ENCODE data around the gene AFM. TPM values are rescaled to one million over a fixed set of nuclear protein-coding genes. Genes with fewer than 3 reads are reported as not detected.

Gene AFM
- total RNA-seq, 1 experiment from 2014 or later: not detected

GRCh38 chr4:73539386-73539785 lies 57.8 kb downstream of the AFM start (continued):
- TF ChIP-seq ZNF274 (IDR thresholded peaks at IDR 0.05; ENCODE audit: low read depth, low read length): no peak

- Histone ChIP-seq H3K79me2 (ENCODE audit: insufficient read depth, low read length) (no peaks in the 10 kb centered on the region), H2AFZ (ENCODE audit: low read depth, low read length, poor library complexity, severe bottlenecking) (no peak overlapping the region), H3K9me2 (ENCODE audit: insufficient read depth) (no peaks in the 10 kb centered on the region), H4K20me1 (ENCODE audit: insufficient read depth) (no peaks in the 10 kb centered on the region), H3K4me2 (ENCODE audit: low read length) (no peak overlapping the region), H3K9me3 (ENCODE audit: control insufficient read depth in 1 of 2, insufficient read depth in 1 of 2, low read depth in 1 of 2, low read length in 2 of 2) (no peaks in the 10 kb centered on the region), H3K36me3 (ENCODE audit: control insufficient read depth in 1 of 2, insufficient read depth in 2 of 2, low read length in 2 of 2) (no peaks in the 10 kb centered on the region), H3K27me3 (ENCODE audit: insufficient read depth, low read length) (no peaks in the 10 kb centered on the region), H3K27ac (ENCODE audit: low read depth, low read length) (no peak overlapping the region), H3K4me3 (replicated peaks in 1 of 2; ENCODE audit: low read depth in 1 of 2, low read length in 2 of 2) (no peak overlapping the region), H3K9ac (ENCODE audit: low read length) (no peak overlapping the region), H3K4me1 (ENCODE audit: control insufficient read depth in 1 of 2, insufficient read depth in 2 of 2, low read length in 2 of 2) (no peaks in the 10 kb centered on the region)
- intact Hi-C loops (cut with micrococcal nuclease): no loop called here
- no TSS peak for BruUV-seq (replicated peaks)
- TF ChIP-seq POLR2A (IDR thresholded peaks at IDR 0.05; ENCODE audit: borderline replicate concordance, extremely low read depth, insufficient read depth, insufficient read length): no peak
- no peak for TF ChIP-seq JUND (IDR thresholded peaks at IDR 0.05)
- no peak for TF ChIP-seq CBX3 (IDR thresholded peaks at IDR 0.05; ENCODE audit: low read depth)
- TF ChIP-seq TCF7L2 (IDR thresholded peaks at IDR 0.05; ENCODE audit: borderline replicate concordance, extremely low read depth, insufficient read depth, insufficient read length): no peak
- no peak for TF ChIP-seq SP1 (IDR thresholded peaks at IDR 0.05; ENCODE audit: low read depth)
- ChIA-PET CTCF (no interaction called here), POLR2A (no interaction called here), RAD21 (ENCODE audit: low non-redundant PET in 1 of 2, low total read pairs in 2 of 2, uncharacterized antibody in 2 of 2, unreplicated experiment in 2 of 2) (no interaction called here)
- ATAC-seq (no peak), DNase-seq (ENCODE audit: low read depth, low spot score) (no peak)
Measured at GRCh38 chr4:73540826-73541225, 59.3 kb downstream of the AFM start.

DNA sequence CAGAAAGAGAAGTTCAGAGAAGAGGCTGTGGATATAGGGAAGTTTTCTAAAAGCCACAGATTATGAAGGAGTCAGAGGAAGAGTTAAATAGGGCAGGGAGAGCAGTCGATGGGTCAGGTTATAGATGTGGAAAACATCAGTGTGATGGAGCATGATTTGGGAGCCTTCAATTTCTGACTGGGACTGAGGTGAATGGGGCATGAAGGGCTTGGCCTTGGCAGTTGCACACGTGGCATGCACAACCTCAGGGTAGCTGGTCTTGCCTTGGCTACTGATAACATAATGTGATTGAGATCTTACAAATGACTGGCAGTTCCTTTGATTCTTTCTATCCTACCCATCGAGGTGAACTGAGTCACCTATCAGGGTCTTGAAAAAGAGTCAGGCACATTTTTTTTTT lies 59.7 kb downstream of the AFM start:
- no peaks in the 10 kb centered on the region for H3K79me2 ChIP-seq (ENCODE audit: insufficient read depth, low read length)
- CTCF ChIA-PET: no interaction called here
- no peak for ATAC-seq

More for the DNA sequence above, 59.7 kb downstream of the AFM start:
- Histone ChIP-seq H4K20me1 (ENCODE audit: insufficient read depth) (no peaks in the 10 kb centered on the region), H3K9ac (ENCODE audit: low read length) (no peak overlapping the region), H3K9me2 (ENCODE audit: insufficient read depth) (no peaks in the 10 kb centered on the region), H3K9me3 (ENCODE audit: control insufficient read depth in 1 of 2, insufficient read depth in 1 of 2, low read depth in 1 of 2, low read length in 2 of 2) (no peaks in the 10 kb centered on the region), H3K4me3 (replicated peaks in 1 of 2; ENCODE audit: low read depth in 1 of 2, low read length in 2 of 2) (no peak overlapping the region), H3K27me3 (ENCODE audit: insufficient read depth, low read length) (no peaks in the 10 kb centered on the region), H3K4me1 (ENCODE audit: control insufficient read depth in 1 of 2, insufficient read depth in 2 of 2, low read length in 2 of 2) (no peaks in the 10 kb centered on the region), H3K36me3 (ENCODE audit: control insufficient read depth in 1 of 2, insufficient read depth in 2 of 2, low read length in 2 of 2) (no peaks in the 10 kb centered on the region), H3K27ac (ENCODE audit: low read depth, low read length) (no peak overlapping the region), H3K4me2 (ENCODE audit: low read length) (no peak overlapping the region), H2AFZ (ENCODE audit: low read depth, low read length, poor library complexity, severe bottlenecking) (no peak overlapping the region)
- ChIA-PET RAD21 (ENCODE audit: low non-redundant PET in 1 of 2, low total read pairs in 2 of 2, uncharacterized antibody in 2 of 2, unreplicated experiment in 2 of 2) (no interaction called here), POLR2A (no interaction called here)
- DNase-seq (ENCODE audit: low read depth, low spot score): no peak
- no TSS peak for BruUV-seq (replicated peaks)
- intact Hi-C loops (cut with micrococcal nuclease): no loop called here
- TF ChIP-seq, protein P1, sequence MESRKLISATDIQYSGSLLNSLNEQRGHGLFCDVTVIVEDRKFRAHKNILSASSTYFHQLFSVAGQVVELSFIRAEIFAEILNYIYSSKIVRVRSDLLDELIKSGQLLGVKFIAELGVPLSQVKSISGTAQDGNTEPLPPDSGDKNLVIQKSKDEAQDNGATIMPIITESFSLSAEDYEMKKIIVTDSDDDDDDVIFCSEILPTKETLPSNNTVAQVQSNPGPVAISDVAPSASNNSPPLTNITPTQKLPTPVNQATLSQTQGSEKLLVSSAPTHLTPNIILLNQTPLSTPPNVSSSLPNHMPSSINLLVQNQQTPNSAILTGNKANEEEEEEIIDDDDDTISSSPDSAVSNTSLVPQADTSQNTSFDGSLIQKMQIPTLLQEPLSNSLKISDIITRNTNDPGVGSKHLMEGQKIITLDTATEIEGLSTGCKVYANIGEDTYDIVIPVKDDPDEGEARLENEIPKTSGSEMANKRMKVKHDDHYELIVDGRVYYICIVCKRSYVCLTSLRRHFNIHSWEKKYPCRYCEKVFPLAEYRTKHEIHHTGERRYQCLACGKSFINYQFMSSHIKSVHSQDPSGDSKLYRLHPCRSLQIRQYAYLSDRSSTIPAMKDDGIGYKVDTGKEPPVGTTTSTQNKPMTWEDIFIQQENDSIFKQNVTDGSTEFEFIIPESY (IDR thresholded peaks at IDR 0.05; ENCODE audit: extremely low read depth, insufficient replicate concordance, low read length): no peak
- no peak for TF ChIP-seq MAX (IDR thresholded peaks at IDR 0.05)
- no peak for TF ChIP-seq SIN3A (IDR thresholded peaks at IDR 0.05; ENCODE audit: low read depth)
- TF ChIP-seq JUND (IDR thresholded peaks at IDR 0.05): no peak
- no peak for TF ChIP-seq CBX3 (IDR thresholded peaks at IDR 0.05; ENCODE audit: low read depth)
- no peak for TF ChIP-seq YY1 (IDR thresholded peaks at IDR 0.05; ENCODE audit: extremely low read depth, insufficient replicate concordance, low read depth, low read length)
- no peak for TF ChIP-seq RAD21 (IDR thresholded peaks at IDR 0.05; ENCODE audit: low read depth)
- no peak for TF ChIP-seq REST (IDR thresholded peaks at IDR 0.05; ENCODE audit: low read depth)
- TF ChIP-seq ZNF274 (IDR thresholded peaks at IDR 0.05; ENCODE audit: low read depth, low read length): no peak
- no peak for TF ChIP-seq FOSL1 (IDR thresholded peaks at IDR 0.05; ENCODE audit: low read depth)
- no peak for TF ChIP-seq CEBPB (IDR thresholded peaks at IDR 0.05; ENCODE audit: low read depth)
- TF ChIP-seq POLR2AphosphoS5 (IDR thresholded peaks at IDR 0.05; ENCODE audit: low read depth, low read length): no peak

Data from HCT116 (cell line).